Measurements from ENCODE around the gene FOXP1.

The FOXP1 gene

DNA sequence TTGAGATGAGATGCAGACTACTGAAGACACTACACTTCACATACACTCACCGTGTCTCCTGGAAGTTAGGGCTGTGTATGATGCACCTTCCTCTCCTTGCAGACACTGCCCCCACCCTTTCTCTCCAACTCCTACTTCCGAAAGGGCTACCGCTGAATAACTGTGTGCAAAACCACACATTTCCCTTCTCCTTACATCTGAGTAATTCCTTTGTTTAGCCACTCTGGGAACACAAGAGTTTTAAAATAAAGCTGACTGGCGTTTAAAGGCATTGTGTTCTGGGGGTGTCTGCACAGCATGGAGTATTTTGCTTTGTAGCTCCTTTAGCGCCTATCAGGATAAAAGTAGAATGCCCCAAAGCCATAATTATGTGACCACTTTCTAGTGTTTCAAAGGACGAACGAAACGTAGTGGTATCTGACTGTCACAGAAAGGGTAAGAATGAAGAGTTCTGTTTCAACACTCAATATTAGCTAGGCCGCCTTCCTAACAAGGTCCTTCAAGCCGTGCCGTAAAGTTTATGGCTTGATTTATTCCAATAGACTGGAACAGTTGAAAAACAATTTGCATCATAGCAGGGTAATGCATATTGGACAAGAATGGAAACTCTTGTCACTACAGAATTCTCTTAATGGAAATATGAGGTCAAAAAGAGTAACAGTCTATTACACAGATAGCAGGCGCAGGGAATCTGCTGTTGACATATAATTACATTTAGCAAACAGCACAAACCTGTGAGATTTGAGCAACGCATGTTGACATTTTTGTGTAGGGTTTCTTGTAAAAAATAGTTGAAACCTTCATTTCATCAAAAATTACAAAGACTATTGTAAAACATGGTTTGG is 619.9 kb downstream of the FOXP1 start:
- no peak for DNase-seq (ENCODE audit: low spot score)

DNA sequence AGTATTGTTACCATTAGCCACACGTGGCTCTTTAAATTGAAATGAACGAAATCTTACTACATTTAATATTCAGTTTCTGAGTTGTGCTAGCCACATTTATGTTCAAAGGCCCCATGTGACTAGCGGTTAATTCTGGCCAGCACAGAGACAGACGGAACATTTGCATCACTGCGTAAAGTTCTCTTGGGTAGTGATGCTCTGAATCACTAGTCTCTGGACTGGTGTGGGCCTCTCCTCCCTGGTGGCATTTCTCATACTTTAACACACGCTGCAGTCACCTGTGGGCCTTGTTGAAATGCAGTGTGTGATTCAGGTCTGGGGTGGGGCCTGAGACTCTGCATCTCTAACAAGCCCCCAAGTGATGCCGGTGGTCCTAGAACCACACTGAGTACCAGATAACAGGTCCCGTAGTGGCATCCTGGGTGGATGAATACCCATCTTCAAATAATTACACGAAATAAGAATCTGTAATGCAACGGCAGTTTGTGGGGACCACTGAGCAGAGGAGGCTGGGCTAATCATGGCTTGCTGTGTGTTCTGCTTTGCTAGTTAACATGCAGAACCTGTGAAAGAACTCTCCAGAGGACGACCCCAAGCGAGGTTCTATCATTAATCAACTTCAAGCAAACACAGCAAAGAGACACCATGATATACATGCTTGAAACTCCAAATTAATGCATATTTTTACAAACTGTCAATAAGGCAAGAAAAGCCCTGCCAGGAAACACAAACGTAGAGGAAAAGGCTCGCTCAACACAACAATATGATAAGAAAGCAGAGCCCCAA is 623.8 kb downstream of the FOXP1 start:
- DNase-seq (ENCODE audit: low spot score): no peak

DNA sequence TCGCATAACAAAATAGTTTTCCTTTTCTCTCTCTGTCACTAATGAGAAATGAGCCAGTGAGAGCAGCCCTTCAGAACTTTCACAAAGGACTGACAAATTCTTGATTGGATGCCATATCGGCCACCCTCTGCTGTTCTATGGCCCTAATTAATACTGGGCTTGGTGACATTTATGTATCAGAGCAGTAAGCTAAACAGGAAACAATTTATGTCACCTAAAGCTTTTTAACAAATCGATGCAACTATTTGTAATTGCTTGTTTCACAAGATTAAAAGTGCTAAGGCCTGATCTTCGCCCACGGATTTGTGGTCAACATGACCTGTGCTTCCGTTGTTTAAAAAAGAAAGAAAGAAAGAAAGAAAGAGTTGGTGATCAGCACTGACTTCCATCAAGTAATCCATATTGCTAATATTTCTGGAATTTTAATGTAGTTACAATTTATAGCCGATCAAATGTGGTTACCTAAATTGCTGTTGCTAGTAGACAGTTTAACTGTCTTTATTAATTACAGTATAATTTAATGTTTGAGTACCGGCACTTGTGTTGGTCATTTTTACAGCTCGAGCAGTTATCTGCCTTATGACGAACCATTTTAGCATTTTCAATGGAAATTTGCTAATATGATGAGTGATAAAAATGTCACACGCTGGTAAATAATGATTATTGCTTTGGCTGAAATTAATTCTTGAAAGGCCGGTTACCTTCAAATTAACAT is 631.3 kb downstream of the FOXP1 start:
- no peak for DNase-seq (ENCODE audit: low spot score)

DNA sequence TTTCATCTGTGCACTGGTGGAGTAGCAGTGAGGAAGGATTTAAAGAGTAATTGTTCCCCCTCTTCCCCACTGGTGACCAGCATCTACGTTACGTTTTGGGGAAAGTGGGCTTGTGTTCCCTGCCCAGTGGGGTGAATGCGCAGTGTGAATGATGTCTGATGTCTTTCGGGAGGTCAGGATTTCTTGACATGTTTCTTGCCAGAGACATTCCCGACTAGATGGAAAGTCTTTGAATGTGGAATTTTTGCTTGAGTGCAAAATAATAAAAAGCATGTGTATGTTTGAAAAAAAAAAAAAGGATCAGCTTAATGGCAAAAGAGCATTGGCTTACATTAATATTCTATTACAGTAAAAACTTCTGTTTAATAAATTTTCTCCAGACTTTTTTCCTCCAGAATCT is 632.2 kb downstream of the FOXP1 start:
- no peak for DNase-seq (ENCODE audit: low spot score)

DNA sequence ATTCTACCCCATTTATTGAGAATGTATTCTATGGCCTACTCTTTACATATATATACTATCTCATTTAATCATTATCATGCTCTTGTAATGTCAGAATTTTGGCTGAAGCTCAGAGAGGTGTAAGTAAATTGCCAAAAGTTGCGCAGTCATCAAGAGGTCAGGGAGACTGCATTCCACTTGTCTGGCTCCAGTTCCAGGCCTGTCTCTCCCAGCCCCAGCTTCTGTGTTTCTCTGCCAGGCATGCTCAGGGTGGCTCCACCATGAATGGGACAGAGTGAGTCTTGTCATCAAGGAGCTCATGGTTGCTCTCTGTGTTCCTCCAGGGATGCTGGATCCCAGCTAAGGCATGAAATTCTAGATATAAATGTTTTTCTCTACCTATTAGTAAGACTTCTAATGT is 635.9 kb downstream of the FOXP1 start:
- DNase-seq (ENCODE audit: low spot score): no peak

DNA sequence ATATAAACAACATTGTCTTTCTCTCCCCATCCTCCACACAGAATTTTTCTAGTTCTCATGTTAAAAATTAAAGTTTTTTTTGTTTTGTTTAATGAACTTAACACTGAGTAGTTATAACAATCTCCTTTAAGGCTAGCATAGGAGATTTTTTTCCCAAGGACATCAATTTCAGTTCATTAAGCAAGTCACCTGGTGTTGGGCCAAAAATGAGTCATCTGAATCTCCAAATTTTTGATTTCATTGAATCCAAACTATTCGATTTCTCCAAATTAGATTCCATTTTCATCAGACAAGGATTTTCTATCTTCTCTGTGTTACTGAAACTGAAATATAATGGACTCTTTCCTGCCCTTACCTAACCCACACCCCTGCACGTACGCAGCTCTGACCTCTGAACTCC is 639.6 kb downstream of the FOXP1 start:
- no peak for DNase-seq (ENCODE audit: low spot score)

DNA sequence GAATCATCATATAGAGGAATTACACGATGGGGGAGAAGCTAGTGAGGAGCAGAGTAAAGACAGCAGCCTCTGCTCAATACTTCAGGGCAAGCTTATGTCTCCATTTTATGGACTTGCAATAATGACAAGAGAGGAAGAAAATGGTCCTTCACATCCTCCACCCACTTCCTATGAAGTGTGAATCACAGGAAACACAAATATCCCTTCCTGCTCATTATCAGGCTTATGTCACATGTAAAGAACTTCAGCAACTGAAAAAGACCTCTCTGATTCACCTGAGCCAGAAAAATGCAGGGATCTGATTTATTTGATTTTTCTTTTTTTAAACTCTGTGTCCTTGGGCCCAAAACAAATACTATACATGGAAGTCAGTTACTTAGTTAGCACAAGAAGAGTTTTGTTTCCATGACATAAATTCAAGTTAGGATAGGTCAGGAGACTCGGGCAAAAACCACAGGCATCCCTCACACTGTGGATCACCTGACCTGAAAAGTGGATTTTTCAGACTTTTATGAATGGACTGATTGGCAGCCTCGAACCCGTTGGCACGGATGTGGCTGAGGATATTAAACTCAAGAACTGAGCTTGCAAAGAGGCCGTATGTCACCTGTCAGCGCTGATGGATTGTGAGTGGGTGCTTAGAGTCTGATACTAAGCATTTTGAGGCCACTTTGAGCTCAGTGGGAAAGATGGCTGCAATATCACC is 650.3 kb downstream of the FOXP1 start:
- no peak for DNase-seq (ENCODE audit: low spot score)

DNA sequence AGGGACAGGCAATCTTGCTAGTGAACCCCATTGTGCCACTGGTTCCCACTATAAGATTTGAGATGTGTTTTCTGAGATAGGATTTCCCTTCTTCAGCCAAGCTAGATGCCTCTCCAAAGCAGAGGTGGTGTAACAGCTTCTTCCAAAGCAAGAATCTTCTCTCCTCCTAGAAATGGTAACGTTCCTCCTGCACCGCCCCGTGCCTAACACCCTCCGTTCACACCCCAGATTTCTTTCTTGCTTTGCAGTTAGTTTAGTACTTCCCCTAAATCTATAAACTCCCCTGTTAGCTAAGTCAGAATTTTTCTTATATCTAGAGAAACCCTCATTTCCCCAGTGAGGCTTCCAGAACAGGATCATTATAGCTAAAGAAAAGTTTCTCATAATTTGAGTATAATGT is 653.5 kb downstream of the FOXP1 start:
- DNase-seq (ENCODE audit: low spot score): no peak

DNA sequence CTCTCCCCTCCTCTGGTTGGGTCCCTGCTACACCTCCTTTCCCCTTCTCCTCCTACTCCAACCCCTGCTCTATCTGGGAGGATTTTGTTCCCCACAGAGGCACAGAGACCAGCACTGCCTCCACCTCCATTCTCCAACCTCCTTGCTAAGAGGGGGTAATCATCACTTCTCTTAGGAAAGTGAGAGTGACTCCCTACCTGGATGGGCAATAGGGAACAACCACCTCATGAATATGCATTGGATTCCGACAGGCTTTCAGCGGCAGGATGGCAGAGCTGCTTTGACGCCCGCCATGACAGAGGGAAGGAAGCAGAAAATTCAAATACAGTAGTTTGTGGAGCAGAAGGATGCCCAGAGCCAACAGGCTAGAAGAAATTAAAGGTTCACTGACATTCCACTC is 656.3 kb downstream of the FOXP1 start:
- no peak for DNase-seq (ENCODE audit: low spot score)

DNA sequence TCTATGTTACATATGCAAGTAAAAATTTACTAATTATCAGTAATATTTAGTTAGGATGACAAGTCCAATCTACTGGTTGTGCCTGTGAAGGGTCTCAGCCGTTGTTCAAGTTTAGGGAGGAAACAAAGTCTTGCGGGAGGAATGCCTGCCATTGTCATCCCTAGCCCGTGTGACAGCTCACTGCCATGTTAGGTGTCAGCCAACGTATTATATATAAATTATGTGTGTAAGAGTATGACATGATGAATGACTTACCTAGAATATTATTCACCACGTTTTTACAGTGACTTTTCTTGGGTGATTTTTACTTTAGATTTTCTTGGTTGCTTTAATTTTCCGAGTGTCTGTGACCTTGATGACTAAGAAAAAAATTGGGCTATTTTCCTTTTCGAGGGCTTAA is 656.7 kb downstream of the FOXP1 start:
- DNase-seq (ENCODE audit: low spot score): no peak

DNA sequence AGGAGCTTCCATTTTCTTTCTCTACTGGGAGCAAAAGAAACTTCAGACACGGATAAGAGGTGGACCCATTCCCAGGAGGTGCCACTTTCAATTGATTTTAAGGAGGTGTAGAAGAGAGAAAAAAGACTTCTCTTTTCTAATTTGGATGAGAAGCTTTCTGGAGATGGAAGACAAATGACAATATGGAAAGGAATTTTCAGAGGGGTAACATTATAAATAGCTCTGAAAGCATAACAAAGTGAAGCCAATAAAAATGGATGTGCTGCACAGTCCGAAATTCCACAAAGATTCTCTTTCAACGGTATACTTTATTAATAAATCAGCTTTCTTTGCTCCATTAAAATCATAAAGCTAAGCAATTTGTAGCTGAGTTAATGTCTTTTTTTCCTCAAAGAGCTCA is 663.9 kb downstream of the FOXP1 start:
- DNase-seq (ENCODE audit: low spot score): no peak

DNA sequence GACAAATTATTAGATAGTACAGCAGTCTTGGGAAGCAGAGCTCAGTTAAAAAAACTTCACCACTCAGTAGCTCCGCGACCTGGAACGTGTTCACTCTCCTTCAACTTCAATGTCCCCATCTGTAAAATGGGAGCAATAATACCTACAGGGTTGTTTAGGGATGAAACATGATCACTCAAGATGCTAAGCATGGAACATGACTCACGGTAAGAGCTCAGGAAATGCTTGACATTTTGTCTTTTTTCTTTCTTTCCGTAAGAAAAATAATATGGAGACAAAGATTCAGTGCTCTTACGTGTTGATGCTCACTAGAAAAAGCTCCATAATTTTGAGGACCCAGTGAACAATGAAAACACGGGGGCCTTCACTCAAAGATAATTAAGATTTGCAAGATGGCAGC is 664.4 kb downstream of the FOXP1 start:
- no peak for DNase-seq (ENCODE audit: low spot score)

DNA sequence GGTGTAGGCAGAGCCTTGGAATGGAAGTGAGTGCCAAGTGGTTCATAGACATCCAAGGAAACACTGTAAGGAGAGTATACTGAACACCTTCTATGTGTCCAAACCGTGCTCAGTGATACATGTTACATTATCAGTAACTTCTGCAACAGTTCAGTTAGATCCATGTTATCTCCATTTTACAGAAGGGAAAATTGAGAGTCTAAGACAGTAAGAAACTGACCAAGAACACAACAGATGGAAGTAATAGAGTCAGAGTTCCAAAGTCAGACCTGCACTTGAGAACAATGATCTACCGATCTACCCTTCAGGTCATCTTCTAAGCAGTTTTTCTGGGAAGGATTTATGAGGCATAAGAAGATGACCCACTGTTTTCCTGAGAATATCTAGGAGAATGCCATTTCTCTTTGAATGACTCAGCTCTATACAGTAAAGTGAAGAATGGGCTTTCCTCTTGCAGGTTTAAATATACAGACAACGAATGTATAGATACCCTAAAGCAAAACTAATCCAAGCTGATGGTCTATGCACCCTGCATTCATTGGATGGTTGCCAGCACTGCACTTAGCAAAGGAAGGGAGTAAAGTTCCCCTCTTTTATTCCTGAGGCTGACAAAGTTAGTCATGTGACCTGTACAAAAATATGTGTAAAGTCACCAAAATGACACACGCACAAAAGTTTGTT is 667.0 kb downstream of the FOXP1 start:
- DNase-seq (ENCODE audit: low spot score): no peak

DNA sequence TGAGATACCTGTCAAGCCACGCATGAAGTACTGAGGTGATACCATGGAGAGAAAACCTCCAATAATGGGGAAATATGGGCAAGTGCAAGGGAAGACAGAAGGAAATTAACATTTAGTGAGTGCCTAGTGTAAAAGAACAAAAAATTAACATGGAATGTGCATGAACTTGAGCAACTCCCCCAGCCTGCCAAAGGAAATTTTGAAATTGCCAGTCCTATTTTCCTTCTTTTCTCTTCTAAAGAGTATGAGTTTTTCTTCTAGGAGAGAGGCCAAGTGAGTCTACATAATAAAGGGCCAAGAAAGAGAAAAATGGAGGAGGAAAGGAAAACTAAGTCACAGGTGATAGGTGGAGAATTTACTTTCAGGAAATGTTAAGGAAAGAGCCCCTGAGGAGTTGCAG is 668.7 kb downstream of the FOXP1 start:
- no peak for DNase-seq (ENCODE audit: low spot score)

DNA sequence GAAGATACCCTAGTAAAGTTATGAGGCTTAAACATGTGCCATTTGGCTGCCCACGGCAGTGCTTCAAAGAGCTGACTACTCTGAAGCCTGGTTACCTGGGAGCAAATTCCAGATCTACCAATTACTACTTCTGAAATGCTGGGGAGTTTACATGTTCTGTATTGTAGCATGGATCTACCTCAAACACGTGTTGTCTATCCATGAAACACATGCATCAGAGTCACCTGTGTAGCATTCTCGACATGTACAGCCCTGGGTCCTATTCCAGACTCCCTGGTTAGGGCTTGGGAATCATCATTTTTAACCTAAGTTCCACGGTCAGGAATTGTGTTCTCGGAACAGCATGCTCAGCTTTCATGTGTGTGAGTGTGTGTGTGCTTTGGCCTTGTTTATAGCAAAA is 671.8 kb downstream of the FOXP1 start:
- DNase-seq (ENCODE audit: low spot score): no peak

DNA sequence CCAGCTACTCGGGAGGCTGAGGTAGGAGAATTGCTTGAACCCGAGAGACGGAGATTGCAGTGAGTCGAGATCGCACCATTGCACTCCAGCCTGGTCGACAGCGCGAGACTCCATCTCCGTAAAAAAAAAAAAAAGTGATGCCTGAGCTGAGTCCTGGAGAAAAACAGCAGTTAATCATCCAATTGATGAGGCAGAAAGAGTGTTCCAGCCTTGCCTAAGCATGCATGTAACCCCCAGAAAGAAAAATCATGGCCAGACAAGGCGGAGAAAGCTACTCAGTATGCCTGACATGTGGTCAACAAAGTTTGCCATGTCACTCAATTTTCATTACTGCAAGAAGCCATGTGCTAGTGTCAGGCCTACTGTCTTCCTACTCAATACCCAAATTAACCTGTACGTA is 678.0 kb downstream of the FOXP1 start:
- no peak for DNase-seq (ENCODE audit: low spot score)

All from LoVo (cell line).